HCT116 (cell line): ENCODE data around the gene CYP2U1. TPM values are rescaled to one million over a fixed set of nuclear protein-coding genes. Genes with fewer than 3 reads are reported as not detected.

Experiments used
- ATAC-seq: fragments of 200-7000 bp; cut with Tn5 transposase; 2 replicates; pipeline ENCODE4 v1.9.1; 2020; ENCODE audit warnings: mild to moderate bottlenecking, moderate library complexity
- BruUV-seq: library from RNA; stranded (reverse); fragments of 400-500 nt; replicated peaks from 2 replicates; lab custom pipeline; 2021; lab: Mats Ljungman, UMichigan
- CTCF ChIA-PET: fragments of 300-600 bp; sonication (Branson Sonifier 250); formaldehyde crosslinking; loops from one replicate; lab custom pipeline; 2021; ENCODE audit warnings: antibody characterized with exemption; lab: Charles Lee
- POLR2A ChIA-PET: fragments of 300-600, 350-600 bp; sonication (Branson Sonifier 250); formaldehyde crosslinking; loops from one replicate; lab custom pipeline; 2021; ENCODE audit warnings: antibody characterized with exemption; lab: Charles Lee
- RAD21 ChIA-PET, 2 experiments: fragments of 300-600 bp; sonication (Branson Sonifier 250); formaldehyde crosslinking; loops; one replicate each; lab custom pipeline; 2023; ENCODE audit warnings: low total read pairs in 2 of 2; ENCODE audit not compliant: uncharacterized antibody in 2 of 2, unreplicated experiment in 2 of 2, low non-redundant PET in 1 of 2; lab: Charles Lee
- DNase-seq: peaks from one replicate; pipeline ENCODE4 v3.0.0-alpha.2; 2010; ENCODE audit warnings: low read depth, low spot score
- H2AFZ ChIP-seq: fragments of 200-600 bp; shearing (Covaris generic), sonication (generic); 2 replicates; pipeline ENCODE4 v1.6.1; 2017; ENCODE audit warnings: low read depth, mixed run types, mixed read lengths, antibody characterized with exemption, low read length; ENCODE audit not compliant: poor library complexity, severe bottlenecking
- H3K27ac ChIP-seq: 2 replicates; pipeline ENCODE4 v1.5.1; 2012; ENCODE audit warnings: low read depth, low read length
- H3K27me3 ChIP-seq: fragments of 200-600 bp; sonication (generic); 2 replicates; pipeline ENCODE4 v1.6.1; 2016; ENCODE audit warnings: mixed run types, low read length, mixed read lengths; ENCODE audit not compliant: insufficient read depth
- H3K36me3 ChIP-seq, 2 experiments: fragments of 200-500 bp in 1 of 2; fragments of 200-600 bp in 1 of 2; sonication (Bioruptor generic) in 1 of 2; sonication (generic) in 1 of 2; 2 replicates each; pipeline versions ENCODE4 v1.5.1 to v1.6.1; 2014 to 2016; ENCODE audit warnings: low read length in 2 of 2, inconsistent platforms in 1 of 2, mixed read lengths in 1 of 2, mixed run types in 1 of 2; ENCODE audit not compliant: insufficient read depth in 2 of 2, control insufficient read depth in 1 of 2
- H3K4me1 ChIP-seq, 2 experiments: fragments of 200-600 bp in 1 of 2; sonication (generic) in 1 of 2; 2 replicates each; pipeline versions ENCODE4 v1.5.1 to v1.6.1; 2012 to 2017; ENCODE audit warnings: low read length in 2 of 2, inconsistent platforms in 1 of 2, mild to moderate bottlenecking in 1 of 2, mixed read lengths in 1 of 2, mixed run types in 1 of 2, moderate library complexity in 1 of 2; ENCODE audit not compliant: insufficient read depth in 2 of 2, control insufficient read depth in 1 of 2
- H3K4me2 ChIP-seq: fragments of 200-600 bp; sonication (generic); 2 replicates; pipeline ENCODE4 v1.6.1; 2017; ENCODE audit warnings: mixed run types, low read length, mixed read lengths
- H3K4me3 ChIP-seq, 2 experiments: fragments of 200-600 bp in 1 of 2; sonication (generic) in 1 of 2; replicated peaks in 1 of 2; 2 replicates each; pipeline ENCODE4 v1.5.1; 2011 to 2016; ENCODE audit warnings: low read length in 2 of 2, control low read depth in 1 of 2, low read depth in 1 of 2, mild to moderate bottlenecking in 1 of 2, mixed read lengths in 1 of 2, mixed run types in 1 of 2
- H3K79me2 ChIP-seq: fragments of 200-600 bp; sonication (generic); 2 replicates; pipeline ENCODE4 v1.6.1; 2017; ENCODE audit warnings: mild to moderate bottlenecking, mixed run types, low read length, moderate library complexity, mixed read lengths; ENCODE audit not compliant: insufficient read depth
- H3K9ac ChIP-seq: fragments of 200-600 bp; sonication (generic); 2 replicates; pipeline ENCODE4 v1.6.1; 2016; ENCODE audit warnings: low read length, mixed read lengths
- H3K9me2 ChIP-seq: fragments of 200-600 bp; sonication (generic), shearing (Covaris generic); 2 replicates; pipeline ENCODE4 v1.6.1; 2017; ENCODE audit warnings: mixed run types, mild to moderate bottlenecking, moderate library complexity; ENCODE audit not compliant: insufficient read depth
- H3K9me3 ChIP-seq, 2 experiments: fragments of 200-500 bp in 1 of 2; fragments of 200-600 bp in 1 of 2; sonication (Bioruptor generic) in 1 of 2; sonication (generic) in 1 of 2; 2 replicates each; pipeline ENCODE4 v1.6.1; 2014 to 2017; ENCODE audit warnings: low read length in 2 of 2, mixed read lengths in 2 of 2, inconsistent platforms in 1 of 2, low read depth in 1 of 2, mild to moderate bottlenecking in 1 of 2, mixed run types in 1 of 2, moderate library complexity in 1 of 2; ENCODE audit not compliant: control insufficient read depth in 1 of 2, insufficient read depth in 1 of 2
- H4K20me1 ChIP-seq: fragments of 200-600 bp; sonication (generic), shearing (Covaris generic); 2 replicates; pipeline ENCODE4 v1.6.1; 2017; ENCODE audit warnings: mixed run types, mild to moderate bottlenecking, moderate library complexity; ENCODE audit not compliant: insufficient read depth
- CBX3 ChIP-seq: IDR thresholded peaks from 2 replicates; pipeline ENCODE4 v1.6.1; 2012; ENCODE audit warnings: low read depth
- CEBPB ChIP-seq: IDR thresholded peaks from 2 replicates; pipeline ENCODE4 v1.6.1; 2012; ENCODE audit warnings: low read depth
- CTCF ChIP-seq, 3 experiments: fragments of 200-600 bp in 1 of 3; sonication (generic) in 1 of 3; IDR thresholded peaks in 2 of 3; conservative IDR thresholded peaks in 1 of 3; 2 replicates each; pipeline ENCODE4 v1.5.1; 2012 to 2017; ENCODE audit warnings: low read depth in 2 of 3, low read length in 2 of 3, antibody characterized with exemption in 1 of 3, borderline replicate concordance in 1 of 3, control low read depth in 1 of 3, mild to moderate bottlenecking in 1 of 3, mixed read lengths in 1 of 3, mixed run types in 1 of 3, moderate library complexity in 1 of 3; ENCODE audit not compliant: insufficient read depth in 1 of 3
- EGR1 ChIP-seq: IDR thresholded peaks from 2 replicates; pipeline ENCODE4 v1.6.1; 2012; ENCODE audit warnings: low read depth
- ELF1 ChIP-seq: IDR thresholded peaks from 2 replicates; pipeline ENCODE4 v1.6.1; 2012; ENCODE audit warnings: low read depth, borderline replicate concordance
- EZH2 ChIP-seq: fragments of 200-600 bp; sonication (generic); IDR thresholded peaks from 2 replicates; pipeline ENCODE4 v1.6.1; 2017; ENCODE audit warnings: antibody characterized with exemption, mixed run types
- EZH2phosphoT487 ChIP-seq: fragments of 200-600 bp; IDR thresholded peaks from 2 replicates; pipeline ENCODE4 v1.6.1; 2018; ENCODE audit warnings: antibody characterized with exemption, borderline replicate concordance
- FOSL1 ChIP-seq: IDR thresholded peaks from 2 replicates; pipeline ENCODE4 v1.6.1; 2012; ENCODE audit warnings: low read depth
- JUND ChIP-seq: IDR thresholded peaks from 2 replicates; pipeline ENCODE4 v1.6.1; 2012
- POLR2A ChIP-seq: IDR thresholded peaks from 2 replicates; pipeline ENCODE4 v1.7.0; 2011; ENCODE audit warnings: borderline replicate concordance; ENCODE audit not compliant: insufficient read depth, insufficient read length; ENCODE audit errors: extremely low read depth
- POLR2AphosphoS5 ChIP-seq: IDR thresholded peaks from 2 replicates; pipeline ENCODE4 v1.6.1; 2011; ENCODE audit warnings: mild to moderate bottlenecking, low read depth, low read length, moderate library complexity
- RAD21 ChIP-seq: IDR thresholded peaks from 2 replicates; pipeline ENCODE4 v1.6.1; 2012; ENCODE audit warnings: low read depth, mild to moderate bottlenecking
- SIN3A ChIP-seq: IDR thresholded peaks from 2 replicates; pipeline ENCODE4 v1.6.1; 2012; ENCODE audit warnings: low read depth
- SRF ChIP-seq: IDR thresholded peaks from 2 replicates; pipeline ENCODE4 v1.6.1; 2012; ENCODE audit warnings: low read depth
- TCF7L2 ChIP-seq: IDR thresholded peaks from 2 replicates; pipeline ENCODE4 v1.7.0; 2011; ENCODE audit warnings: borderline replicate concordance, inconsistent platforms; ENCODE audit not compliant: insufficient read depth, insufficient read length; ENCODE audit errors: extremely low read depth
- ZBTB33 ChIP-seq: IDR thresholded peaks from 2 replicates; pipeline ENCODE4 v1.6.1; 2011; ENCODE audit warnings: mild to moderate bottlenecking, low read length, moderate library complexity; ENCODE audit not compliant: insufficient replicate concordance; ENCODE audit errors: extremely low read depth
- ZNF274 ChIP-seq: fragments of 200-500 bp; sonication (Bioruptor generic); IDR thresholded peaks from 2 replicates; pipeline ENCODE4 v1.6.1; 2014; ENCODE audit warnings: mild to moderate bottlenecking, low read depth, low read length, inconsistent platforms
- intact Hi-C: fragments of 100-400 bp; cut with micrococcal nuclease; formaldehyde crosslinking; loops from 2 replicates; pipeline ENCODE4 v1.10.0; 2022
- total RNA-seq: library from RNA; stranded (reverse); gene quantifications from one replicate; pipeline ENCODE4 v1.2.1, GENCODE V29; 2021; ENCODE audit not compliant: unreplicated experiment
- TF ChIP-seq, protein P1 (sequence below): IDR thresholded peaks from 2 replicates; pipeline ENCODE4 v1.6.1; 2012

CYP2U1 gene
- total RNA-seq, 1 experiment from 2014 or later: 4.0 TPM

DNA sequence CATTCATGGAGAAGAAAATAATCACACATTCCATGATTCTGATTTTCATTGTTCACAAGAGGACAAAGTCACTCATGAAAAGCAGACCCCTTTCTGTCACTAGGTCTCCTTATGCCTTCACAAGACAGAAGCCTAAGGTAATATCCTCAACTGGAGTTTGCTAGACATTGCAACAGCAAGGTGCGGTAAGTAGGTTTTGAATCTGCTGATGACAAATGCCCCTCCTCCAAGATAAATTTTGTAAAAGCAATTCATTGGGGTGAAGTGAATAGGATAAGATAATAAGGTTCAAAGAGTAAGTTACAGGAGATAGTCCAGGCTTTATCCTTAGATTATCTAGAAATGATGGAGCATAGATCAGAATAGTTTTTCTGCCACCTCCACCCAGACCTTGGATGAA lies 16.1 kb upstream of the CYP2U1 start:
- Histone ChIP-seq H3K4me3 (no peak overlapping the region), H4K20me1 (no peaks in the 10 kb centered on the region), H3K27ac (no peak overlapping the region), H3K36me3 (no peaks in the 10 kb centered on the region), H3K79me2 (no peaks in the 10 kb centered on the region), H3K27me3 (no peaks in the 10 kb centered on the region), H3K9me3 (0 out of 4 replicates have a peak, but pooled peaks cover 0 to 7% of the 10 kb centered on the region in 2 experiments), H3K4me1 (no peaks in the 10 kb centered on the region), H3K9ac (no peak overlapping the region), H3K9me2 (no peaks in the 10 kb centered on the region), H2AFZ (no peak overlapping the region), H3K4me2 (no peak overlapping the region)
- ATAC-seq (no peak), DNase-seq (no peak)
- RAD21 ChIA-PET: no interaction called here
- TF ChIP-seq POLR2AphosphoS5 (no peak), JUND (no peak), CEBPB (no peak), FOSL1 (no peak), ZNF274 (no peak), SIN3A (no peak), SRF (no peak), CBX3 (no peak), TCF7L2 (no peak)
- TF ChIP-seq, protein P1, sequence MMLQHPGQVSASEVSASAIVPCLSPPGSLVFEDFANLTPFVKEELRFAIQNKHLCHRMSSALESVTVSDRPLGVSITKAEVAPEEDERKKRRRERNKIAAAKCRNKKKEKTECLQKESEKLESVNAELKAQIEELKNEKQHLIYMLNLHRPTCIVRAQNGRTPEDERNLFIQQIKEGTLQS: no peak
- BruUV-seq: no TSS peak
- POLR2A ChIA-PET: no interaction called here
- CTCF ChIA-PET: no interaction called here
- intact Hi-C loops: no loop called here

DNA sequence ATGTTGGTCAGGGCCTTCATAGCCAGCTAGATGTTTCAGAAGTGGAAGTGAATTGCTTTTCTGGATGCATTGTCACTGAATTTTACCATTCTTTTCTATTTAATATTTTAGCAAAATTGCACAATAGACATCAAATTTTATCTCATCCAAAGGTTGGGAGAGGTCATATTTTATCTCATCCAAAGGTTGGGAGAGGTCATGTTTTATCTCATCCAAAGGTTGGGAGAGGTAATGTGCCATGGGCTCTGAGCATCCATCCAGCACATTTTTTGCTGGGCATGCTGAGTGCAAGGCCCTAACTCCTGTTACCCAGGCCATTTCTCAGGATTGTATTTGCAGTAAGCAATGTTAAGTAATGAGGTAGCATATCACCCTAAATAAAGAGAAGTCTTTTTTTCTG lies 14.7 kb upstream of the CYP2U1 start:
- H3K9me3 ChIP-seq: 0 out of 4 replicates have a peak, but pooled peaks cover 0 to 7% of the 10 kb centered on the region in 2 experiments
- POLR2A ChIA-PET: no interaction called here
- no peak overlapping the region for H3K4me2 ChIP-seq
- H3K9ac ChIP-seq: no peak overlapping the region
- no peak overlapping the region for H3K4me3 ChIP-seq
- H3K79me2 ChIP-seq: no peaks in the 10 kb centered on the region
- DNase-seq (no peak), ATAC-seq (no peak)
- no TSS peak for BruUV-seq
- intact Hi-C loops: no loop called here
- no peaks in the 10 kb centered on the region for H4K20me1 ChIP-seq
- no peaks in the 10 kb centered on the region for H3K9me2 ChIP-seq
- H3K27ac ChIP-seq: no peak overlapping the region
- H3K4me1 ChIP-seq: no peaks in the 10 kb centered on the region
- no peaks in the 10 kb centered on the region for H3K27me3 ChIP-seq
- CTCF ChIA-PET: interaction anchor here (1.9 kb wide), 1 partner anchor 158 kb away, joined by 4 read pairs; no protein-coding TSS in a partner anchor
- no peak overlapping the region for H2AFZ ChIP-seq
- no peaks in the 10 kb centered on the region for H3K36me3 ChIP-seq
- RAD21 ChIA-PET: no interaction called here
- no peak for TF ChIP-seq EZH2
- no peak for TF ChIP-seq RAD21
- no peak for TF ChIP-seq TCF7L2
- no peak for TF ChIP-seq CTCF (IDR thresholded peaks at IDR 0.05 in 2 of 3, conservative IDR thresholded peaks at IDR 0.05 in 1 of 3; ENCODE audit: borderline replicate concordance in 1 of 3, insufficient read depth in 1 of 3, low read depth in 2 of 3, low read length in 2 of 3)
- TF ChIP-seq ELF1: no peak
- TF ChIP-seq ZBTB33: no peak
- no peak for TF ChIP-seq EZH2phosphoT487
- no peak for TF ChIP-seq JUND
- no peak for TF ChIP-seq POLR2A
- no peak for TF ChIP-seq ZNF274
- TF ChIP-seq EGR1: no peak
- TF ChIP-seq, protein P1: no peak
- TF ChIP-seq CEBPB: no peak
